ENCODE data around the gene PTH2. TPM values are rescaled to one million over a fixed set of nuclear protein-coding genes. Genes with fewer than 3 reads are reported as not detected.

Gene PTH2
- total RNA-seq, 4 donors from 2014 or later = not detected

- no peak overlapping the region for H3K27ac ChIP-seq
- TF ChIP-seq EP300 (IDR thresholded peaks at IDR 0.05) (no peak), POLR2AphosphoS5 (IDR thresholded peaks at IDR 0.05) (no peak), POLR2A (IDR thresholded peaks at IDR 0.05) (no peak)
- TF ChIP-seq, protein P1, sequence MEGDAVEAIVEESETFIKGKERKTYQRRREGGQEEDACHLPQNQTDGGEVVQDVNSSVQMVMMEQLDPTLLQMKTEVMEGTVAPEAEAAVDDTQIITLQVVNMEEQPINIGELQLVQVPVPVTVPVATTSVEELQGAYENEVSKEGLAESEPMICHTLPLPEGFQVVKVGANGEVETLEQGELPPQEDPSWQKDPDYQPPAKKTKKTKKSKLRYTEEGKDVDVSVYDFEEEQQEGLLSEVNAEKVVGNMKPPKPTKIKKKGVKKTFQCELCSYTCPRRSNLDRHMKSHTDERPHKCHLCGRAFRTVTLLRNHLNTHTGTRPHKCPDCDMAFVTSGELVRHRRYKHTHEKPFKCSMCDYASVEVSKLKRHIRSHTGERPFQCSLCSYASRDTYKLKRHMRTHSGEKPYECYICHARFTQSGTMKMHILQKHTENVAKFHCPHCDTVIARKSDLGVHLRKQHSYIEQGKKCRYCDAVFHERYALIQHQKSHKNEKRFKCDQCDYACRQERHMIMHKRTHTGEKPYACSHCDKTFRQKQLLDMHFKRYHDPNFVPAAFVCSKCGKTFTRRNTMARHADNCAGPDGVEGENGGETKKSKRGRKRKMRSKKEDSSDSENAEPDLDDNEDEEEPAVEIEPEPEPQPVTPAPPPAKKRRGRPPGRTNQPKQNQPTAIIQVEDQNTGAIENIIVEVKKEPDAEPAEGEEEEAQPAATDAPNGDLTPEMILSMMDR (IDR thresholded peaks at IDR 0.05) = no peak
- H3K4me3 ChIP-seq = no peak overlapping the region
- no peaks in the 10 kb centered on the region for H3K36me3 ChIP-seq
- H3K4me1 ChIP-seq = peaks cover 12% of the 10 kb centered on the region
- H3K9me3 ChIP-seq = no peaks in the 10 kb centered on the region
- H3K27me3 ChIP-seq = peaks cover 96% of the 10 kb centered on the region
- peak in 1 of 2 donors; percentile 61 for DNase-seq (ENCODE audit: low spot score in 2 of 2)
- 77% methylated on average over 26 of the region's 28 CpGs for WGBS
These were observed 7.6 kb upstream of the PTH2 start for GRCh38 chr19:49430678-49431329.

DNA sequence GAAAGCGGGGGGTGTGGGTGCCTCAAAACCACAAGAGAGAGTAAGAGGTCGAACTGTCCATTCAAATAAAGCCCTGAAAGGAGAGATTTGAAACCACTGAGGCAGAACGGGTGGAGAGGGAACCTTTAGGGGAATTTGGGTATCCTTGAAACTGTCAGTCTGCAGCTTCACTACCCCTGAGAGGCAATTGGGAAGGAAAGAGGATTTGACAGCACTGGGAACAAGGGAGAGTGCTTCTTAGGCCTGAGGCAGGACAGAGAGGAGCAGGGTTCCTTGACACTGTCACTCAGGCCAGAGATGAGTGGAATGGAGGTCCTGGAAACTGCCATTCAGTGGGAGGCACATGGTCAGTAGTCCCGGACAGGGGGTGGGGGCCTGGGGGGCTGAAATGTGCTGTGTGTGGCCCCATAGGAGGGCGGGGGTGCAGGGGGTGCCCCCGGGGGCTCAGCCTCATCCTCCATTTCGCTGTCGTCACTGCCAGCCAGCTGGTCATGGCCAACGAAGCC lies 7.0 kb upstream of the PTH2 start:
- no peak for TF ChIP-seq EP300 (IDR thresholded peaks at IDR 0.05)
- TF ChIP-seq, protein P1 (IDR thresholded peaks at IDR 0.05) = no peak
- TF ChIP-seq POLR2AphosphoS5 (IDR thresholded peaks at IDR 0.05) = no peak
- no peak for TF ChIP-seq POLR2A (IDR thresholded peaks at IDR 0.05)
- 87% methylated on average over 5 of the region's 9 CpGs for WGBS
- peak in 1 of 2 donors; percentile 66 for DNase-seq (ENCODE audit: low spot score in 2 of 2)
- Histone ChIP-seq H3K27ac (no peak overlapping the region), H3K9me3 (no peaks in the 10 kb centered on the region), H3K4me1 (peaks cover 12% of the 10 kb centered on the region), H3K36me3 (no peaks in the 10 kb centered on the region), H3K4me3 (no peak overlapping the region), H3K27me3 (peaks cover 96% of the 10 kb centered on the region)

GRCh38 chr19:49428547-49429451 lies 5.6 kb upstream of the PTH2 start:
- peak overlapping the region; percentile 20 for H3K4me3 ChIP-seq
- H3K27me3 ChIP-seq = peaks cover 96% of the 10 kb centered on the region
- TF ChIP-seq POLR2A (IDR thresholded peaks at IDR 0.05) (no peak), POLR2AphosphoS5 (IDR thresholded peaks at IDR 0.05) (no peak), EP300 (IDR thresholded peaks at IDR 0.05) (no peak)
- TF ChIP-seq, protein P1 (IDR thresholded peaks at IDR 0.05) = no peak

GRCh38 chr19:49427855-49428546 lies 4.8 kb upstream of the PTH2 start:
- peak in 1 of 2 donors; percentile 65 for DNase-seq (ENCODE audit: low spot score in 2 of 2)
- TF ChIP-seq POLR2A (IDR thresholded peaks at IDR 0.05) (no peak), POLR2AphosphoS5 (IDR thresholded peaks at IDR 0.05) (no peak), EP300 (IDR thresholded peaks at IDR 0.05) (no peak)
- TF ChIP-seq, protein P1 (IDR thresholded peaks at IDR 0.05) = no peak
- peaks cover 96% of the 10 kb centered on the region for H3K27me3 ChIP-seq
- no peaks in the 10 kb centered on the region for H3K9me3 ChIP-seq
- no peaks in the 10 kb centered on the region for H3K36me3 ChIP-seq
- H3K27ac ChIP-seq = no peak overlapping the region
- WGBS = under 1% methylated on average over 30 of the region's 45 CpGs
- H3K4me1 ChIP-seq = peaks cover 21% of the 10 kb centered on the region
- peak overlapping the region; percentile 20 for H3K4me3 ChIP-seq

More at GRCh38 chr19:49428547-49429451, 5.6 kb upstream of the PTH2 start:
- WGBS = 26% methylated on average over 29 of the region's 29 CpGs
- H3K36me3 ChIP-seq = no peaks in the 10 kb centered on the region
- peaks cover 13% of the 10 kb centered on the region for H3K4me1 ChIP-seq
- no peak overlapping the region for H3K27ac ChIP-seq
- peak in 1 of 2 donors; percentile 71 for DNase-seq (ENCODE audit: low spot score in 2 of 2)
- no peaks in the 10 kb centered on the region for H3K9me3 ChIP-seq

All from suprapubic skin (tissue), 4 donors.